ENCODE results near the gene GRPEL1.

Gene GRPEL1

GRCh38 chr4:7062816-7063215, 5.0 kb downstream of the GRPEL1 start:
- DNase-seq: no peak

GRCh38 chr4:7061815-7062214, 6.0 kb downstream of the GRPEL1 start:
- no peak for DNase-seq

GRCh38 chr4:7060346-7061150, 7.3 kb downstream of the GRPEL1 start:
- DNase-seq: no peak

GRCh38 chr4:7059662-7060061, 8.2 kb downstream of the GRPEL1 start:
- DNase-seq: no peak

GRCh38 chr4:7058792-7059191, 9.1 kb downstream of the GRPEL1 start:
- DNase-seq: no peak

GRCh38 chr4:7055990-7056325, 11.9 kb downstream of the GRPEL1 start:
- DNase-seq: no peak

GRCh38 chr4:7055111-7055989, 12.5 kb downstream of the GRPEL1 start:
- no peak for DNase-seq

GRCh38 chr4:7054106-7054880, 13.6 kb downstream of the GRPEL1 start:
- DNase-seq: no peak

- peak in 6 of 14 donors; percentile 22 to 60 (median 50) for DNase-seq
Observed at GRCh38 chr4:7052923-7053715, 14.7 kb downstream of the GRPEL1 start.

- no peak for DNase-seq
Observed at GRCh38 chr4:7052313-7052712, 15.6 kb downstream of the GRPEL1 start.

- DNase-seq: no peak
Observed at GRCh38 chr4:7051905-7052304, 16.0 kb downstream of the GRPEL1 start.

- DNase-seq: no peak
Observed at GRCh38 chr4:7051144-7051495, 16.7 kb downstream of the GRPEL1 start.

- no peak for DNase-seq
Observed at GRCh38 chr4:7050481-7051143, 17.3 kb downstream of the GRPEL1 start.

- no peak for DNase-seq
Observed at GRCh38 chr4:7049739-7050138, 18.1 kb downstream of the GRPEL1 start.

- DNase-seq: no peak
Observed at GRCh38 chr4:7049295-7049694, 18.6 kb downstream of the GRPEL1 start.

- no peak for DNase-seq
Observed at GRCh38 chr4:7048642-7049041, 19.2 kb downstream of the GRPEL1 start.

GRCh38 chr4:7046971-7047370, 20.9 kb downstream of the GRPEL1 start:
- no peak for DNase-seq

- no peak for DNase-seq
Observed at GRCh38 chr4:7045961-7046921, 21.6 kb downstream of the GRPEL1 start.

GRCh38 chr4:7045553-7045952, 22.3 kb downstream of the GRPEL1 start:
- no peak for DNase-seq

- DNase-seq: no peak
Observed at GRCh38 chr4:7044137-7044930, 23.5 kb downstream of the GRPEL1 start.
